H1 (cell line): ENCODE measurements around the gene PGAM1. TPM values are rescaled to one million over a fixed set of nuclear protein-coding genes. Genes with fewer than 3 reads are reported as not detected.
"Not testable (repeated sequence)": the region's sequence is repeated elsewhere in the genome, so short reads cannot be mapped to it uniquely, and the experiment has no call there.

ENCODE experiments used
- CTCF ChIA-PET: fragments of 300-600 bp; sonication (Branson Sonifier 250); formaldehyde crosslinking; loops from one replicate; lab custom pipeline; 2021; ENCODE audit not compliant: partially characterized antibody; lab: Charles Lee
- POLR2A ChIA-PET: fragments of 300-600 bp; sonication (Branson Sonifier 250); formaldehyde crosslinking; loops from one replicate; lab custom pipeline; 2021; ENCODE audit warnings: inconsistent platforms; ENCODE audit not compliant: partially characterized antibody; lab: Charles Lee
- DNase-seq, 2 experiments: peaks; one replicate each; pipeline versions ENCODE4 v3.0.0 to v3.0.0-alpha.2; 2010 to 2022; ENCODE audit warnings: low spot score in 2 of 2, low read depth in 1 of 2, mixed read lengths in 1 of 2
- FAIRE-seq: peaks from 2 replicates; lab custom pipeline; 2011; peaks lifted over from hg19 to GRCh38; lab: Jason Lieb, UNC
- H2AFZ ChIP-seq: 2 replicates; pipeline ENCODE4 v1.8.1; 2012; ENCODE audit warnings: low read length, inconsistent platforms
- H2AK5ac ChIP-seq: 2 replicates; pipeline ENCODE4 v1.6.1; 2013; ENCODE audit warnings: low read depth, low read length
- H2BK120ac ChIP-seq: replicated peaks from 2 replicates; pipeline ENCODE3; 2013; ENCODE audit warnings: low read depth, low read length, inconsistent platforms
- H2BK12ac ChIP-seq: 2 replicates; pipeline ENCODE4 v1.6.1; 2013; ENCODE audit warnings: low read depth, low read length
- H2BK15ac ChIP-seq: 2 replicates; pipeline ENCODE4 v1.6.1; 2013; ENCODE audit warnings: low read length
- H2BK20ac ChIP-seq: 2 replicates; pipeline ENCODE4 v1.6.1; 2013; ENCODE audit warnings: low read length
- H2BK5ac ChIP-seq: 2 replicates; pipeline ENCODE4 v1.6.1; 2013; ENCODE audit warnings: low read depth, low read length
- H3K14ac ChIP-seq: 2 replicates; pipeline ENCODE4 v1.6.1; 2013; ENCODE audit warnings: inconsistent platforms; ENCODE audit not compliant: insufficient read length
- H3K18ac ChIP-seq: 2 replicates; pipeline ENCODE4 v1.6.1; 2013; ENCODE audit warnings: low read length; ENCODE audit errors: extremely low read depth
- H3K23ac ChIP-seq: 2 replicates; pipeline ENCODE4 v1.6.1; 2013; ENCODE audit warnings: inconsistent platforms; ENCODE audit not compliant: insufficient read length
- H3K23me2 ChIP-seq: 2 replicates; pipeline ENCODE4 v1.6.1; 2013; ENCODE audit warnings: low read depth, low read length
- H3K27ac ChIP-seq: 2 replicates; pipeline ENCODE4 v1.6.1; 2011; ENCODE audit warnings: low read depth, low read length, inconsistent platforms
- H3K27me3 ChIP-seq, 4 experiments: replicated peaks in 1 of 4; 1 replicate in 1 of 4; 2 replicates in 3 of 4; pipeline versions ENCODE4 v1.6.1 to v1.8.1; 2011 to 2013; ENCODE audit warnings: low read length in 3 of 4, mild to moderate bottlenecking in 3 of 4, inconsistent platforms in 2 of 4, mixed read lengths in 2 of 4, moderate library complexity in 1 of 4; ENCODE audit not compliant: control insufficient read depth in 3 of 4, insufficient read depth in 3 of 4; ENCODE audit errors: extremely low read depth in 1 of 4
- H3K36me3 ChIP-seq, 4 experiments: 2 replicates each; pipeline versions ENCODE4 v1.6.1 to v1.8.1; 2011 to 2013; ENCODE audit warnings: mild to moderate bottlenecking in 4 of 4, low read length in 3 of 4, moderate library complexity in 2 of 4, control low read depth in 1 of 4, inconsistent platforms in 1 of 4; ENCODE audit not compliant: insufficient read depth in 4 of 4, control insufficient read depth in 2 of 4
- H3K4ac ChIP-seq: replicated peaks from 2 replicates; pipeline ENCODE3; 2013; ENCODE audit warnings: low read length, low read depth, mixed read lengths, inconsistent platforms; ENCODE audit not compliant: insufficient read length
- H3K4me1 ChIP-seq, 4 experiments: replicated peaks in 1 of 4; 1 replicate in 1 of 4; 2 replicates in 3 of 4; pipeline versions ENCODE4 v1.6.1 to v1.8.1; 2011 to 2013; ENCODE audit warnings: low read length in 3 of 4, inconsistent platforms in 2 of 4, mixed read lengths in 1 of 4; ENCODE audit not compliant: insufficient read depth in 4 of 4, control insufficient read depth in 3 of 4
- H3K4me2 ChIP-seq, 2 experiments: 2 replicates each; pipeline versions ENCODE4 v1.6.1 to v1.8.1; 2011 to 2013; ENCODE audit warnings: low read depth in 2 of 2, low read length in 2 of 2, control low read depth in 1 of 2, inconsistent platforms in 1 of 2, mild to moderate bottlenecking in 1 of 2; ENCODE audit not compliant: insufficient read depth in 1 of 2
- H3K4me3 ChIP-seq, 4 experiments: fragments of 200-600, 300-600 bp in 1 of 4; sonication (generic), shearing (Covaris generic), sonication (Bioruptor Twin) in 1 of 4; 2 replicates each; pipeline versions ENCODE4 v1.5.1 to v1.8.1; 2011 to 2016; ENCODE audit warnings: low read length in 4 of 4, low read depth in 3 of 4, control low read depth in 2 of 4, inconsistent platforms in 2 of 4, mild to moderate bottlenecking in 2 of 4, mixed read lengths in 1 of 4, moderate library complexity in 1 of 4; ENCODE audit not compliant: insufficient read depth in 2 of 4; ENCODE audit errors: extremely low read depth in 1 of 4
- H3K56ac ChIP-seq: replicated peaks from 2 replicates; pipeline ENCODE3; 2013; ENCODE audit warnings: low read depth, mild to moderate bottlenecking, mixed read lengths, low read length, inconsistent platforms; ENCODE audit not compliant: insufficient read length
- H3K79me1 ChIP-seq: 2 replicates; pipeline ENCODE4 v1.6.1; 2013; ENCODE audit warnings: low read depth, low read length, control low read depth
- H3K79me2 ChIP-seq, 2 experiments: 2 replicates each; pipeline versions ENCODE4 v1.6.1 to v1.8.1; 2012 to 2013; ENCODE audit warnings: low read length in 2 of 2, mild to moderate bottlenecking in 2 of 2, inconsistent platforms in 1 of 2; ENCODE audit not compliant: insufficient read depth in 2 of 2, control insufficient read depth in 1 of 2
- H3K9ac ChIP-seq, 4 experiments: replicated peaks in 1 of 4; 1 replicate in 1 of 4; 2 replicates in 3 of 4; pipeline versions ENCODE4 v1.6.1 to v1.8.1; 2011 to 2013; ENCODE audit warnings: low read depth in 3 of 4, low read length in 3 of 4, control low read depth in 2 of 4, mild to moderate bottlenecking in 2 of 4, moderate library complexity in 2 of 4, inconsistent platforms in 1 of 4; ENCODE audit errors: extremely low read depth in 1 of 4
- H3K9me3 ChIP-seq, 2 experiments: 2 replicates each; pipeline versions ENCODE4 v1.6.1 to v1.8.1; 2012 to 2013; ENCODE audit warnings: mild to moderate bottlenecking in 2 of 2, moderate library complexity in 2 of 2, control low read depth in 1 of 2, inconsistent platforms in 1 of 2, low read depth in 1 of 2, low read length in 1 of 2, mixed read lengths in 1 of 2; ENCODE audit not compliant: insufficient read depth in 2 of 2
- H4K20me1 ChIP-seq, 2 experiments: replicated peaks in 1 of 2; 2 replicates each; pipeline versions ENCODE3 to v1.8.1; 2011 to 2013; ENCODE audit warnings: inconsistent platforms in 2 of 2, low read length in 2 of 2, mild to moderate bottlenecking in 1 of 2; ENCODE audit not compliant: insufficient read depth in 2 of 2, control insufficient read depth in 1 of 2
- H4K5ac ChIP-seq: 2 replicates; pipeline ENCODE4 v1.6.1; 2013; ENCODE audit warnings: low read length, low read depth, mixed read lengths, inconsistent platforms; ENCODE audit not compliant: insufficient read length
- H4K8ac ChIP-seq: 2 replicates; pipeline ENCODE4 v1.8.0; 2013; ENCODE audit warnings: mild to moderate bottlenecking, moderate library complexity, low read length, inconsistent platforms; ENCODE audit not compliant: insufficient read depth; ENCODE audit errors: extremely low read depth
- H4K91ac ChIP-seq: replicated peaks from 2 replicates; pipeline ENCODE3; 2013; ENCODE audit warnings: low read length, mixed read lengths, inconsistent platforms; ENCODE audit not compliant: insufficient read length
- ASH2L ChIP-seq: fragments of 200-600, 300-600 bp; sonication (generic); IDR thresholded peaks from one replicate; pipeline ENCODE4 v1.7.1; 2017; ENCODE audit warnings: low read length
- WGBS, 2 experiments: shearing (Covaris generic) in 1 of 2; methylation state at CpG; one replicate each; pipeline versions ENCODE4 v1.1.6 to v1.1.7; 2013 to 2015; ENCODE audit warnings: low lambda C conversion rate in 2 of 2, mixed read lengths in 2 of 2, inconsistent platforms in 1 of 2, low coverage in 1 of 2, missing lambda C conversion rate in 1 of 2; ENCODE audit not compliant: insufficient replicate concordance in 2 of 2, insufficient coverage in 1 of 2, insufficient read length in 1 of 2; ENCODE audit errors: extremely low coverage in 1 of 2, missing lambda C conversion rate in 1 of 2; 5-methylcytosine and 5-hydroxymethylcytosine counted together
- polyA plus RNA-seq, 7 experiments: library from polyadenylated mRNA; depleted of rRNA in 3 of 7; stranded (reverse) in 5 of 7; unstranded in 2 of 7; fragments of >200 nt in 5 of 7; fragments of 200-250 nt in 2 of 7; gene quantifications; 1 replicate in 5 of 7; 2 replicates in 1 of 7; 4 replicates in 1 of 7; pipeline versions ENCODE4 v1.2.1 to v1.2.3, GENCODE V29; 2011 to 2013; ENCODE audit warnings: missing spikeins in 2 of 7, mixed read lengths in 2 of 7
- total RNA-seq: library from RNA; stranded (reverse); fragmentation: NEBNext Ultra II Directional; extraction: Animal tissue kit (Norgen Biotek cat#: 25700); gene quantifications from 2 replicates; pipeline ENCODE4 v1.2.1, GENCODE V29; 2021

Gene PGAM1
- total and polyA plus RNA-seq, 2 of the 8 experiments (the other 6 are each of a cell fraction or from before 2014, with no cell fraction given) = 791 to 799 TPM

DNA sequence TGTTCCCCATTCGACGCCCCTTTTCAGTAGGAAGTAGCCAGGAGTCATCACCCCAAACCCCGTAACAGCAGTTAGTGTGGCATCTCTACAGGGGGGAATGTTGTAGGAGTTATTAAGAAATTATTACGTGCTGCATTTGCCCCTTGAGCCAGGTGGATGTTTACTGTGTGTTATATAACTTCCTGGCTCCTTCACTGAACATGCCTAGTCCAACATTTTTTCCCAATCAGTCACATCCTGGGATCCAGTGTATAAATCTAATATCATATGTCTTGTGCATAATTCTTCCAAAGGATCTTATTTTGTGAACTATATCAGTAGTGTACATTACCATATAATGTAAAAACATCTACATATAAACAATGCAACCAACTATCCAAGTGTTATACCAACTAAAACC is 53.4 kb downstream of the PGAM1 start:
- 93% methylated on average over 4 of the region's 4 CpGs; no CpG with 5 or more reads in 1 of the 2 experiments for WGBS, 2 experiments
- peak overlapping the region; percentile 64 for H3K27ac ChIP-seq
- H3K4me1 ChIP-seq = peaks cover 8 to 16% (median 11%) of the 10 kb centered on the region in 4 experiments; a peak in 6 of 7 replicates
- H3K4me3 ChIP-seq = peak overlapping the region in 1 of 4 experiments; percentile 18; a peak in 1 of 8 replicates
- H2BK120ac ChIP-seq, H3K9ac ChIP-seq, H4K20me1 ChIP-seq, H3K4ac ChIP-seq, H3K9me3 ChIP-seq, H2AK5ac ChIP-seq, H3K23me2 ChIP-seq, H3K56ac ChIP-seq, CTCF ChIA-PET, H2BK20ac ChIP-seq, H3K23ac ChIP-seq, FAIRE-seq, DNase-seq, H2AFZ ChIP-seq, H3K4me2 ChIP-seq, H3K79me1 ChIP-seq, H2BK15ac ChIP-seq, H3K18ac ChIP-seq, H3K27me3 ChIP-seq, H4K8ac ChIP-seq, H3K14ac ChIP-seq: not testable (repeated sequence)
- H4K5ac ChIP-seq = peak overlapping the region; percentile 1
- H3K36me3 ChIP-seq = peaks cover 20 to 58% (median 36%) of the 10 kb centered on the region in 4 experiments
- POLR2A ChIA-PET = interaction anchor here (0.8 to 1.0 kb wide), 5 partner anchors 13 to 71 kb away, joined by 3 to 11 read pairs (median 4); partner anchors contain the start of genes EXOSC1 and ZDHHC16
- peak overlapping the region; percentile 54; the same call in 1 of the 2 replicates for H2BK5ac ChIP-seq
- peaks cover 0 to 26% of the 10 kb centered on the region in 2 experiments; a peak in 2 of 4 replicates for H3K79me2 ChIP-seq
- H2BK12ac ChIP-seq = peak overlapping the region; percentile 4; the same call in 1 of the 2 replicates
- peak overlapping the region; percentile 23 for H4K91ac ChIP-seq
- TF ChIP-seq ASH2L = peak; percentile 4
